Measurements from ENCODE around the gene EXOC3L4.

EXOC3L4 gene

GRCh38 chr14:103097994-103098957, 3.8 kb downstream of the EXOC3L4 start:
- Histone ChIP-seq H3K36me3 (ENCODE audit: control insufficient read depth, insufficient read depth, low read length) (no peaks in the 10 kb centered on the region), H3K9ac (no peak overlapping the region), H3K4me1 (no peaks in the 10 kb centered on the region), H3K4me3 (ENCODE audit: low read depth, low read length) (no peak overlapping the region), H3K79me2 (no peaks in the 10 kb centered on the region), H3K27ac (no peak overlapping the region), H3K27me3 (ENCODE audit: control insufficient read depth, insufficient read depth, low read length) (no peaks in the 10 kb centered on the region), H3K4me2 (ENCODE audit: low read length) (no peak overlapping the region), H3K9me3 (ENCODE audit: control insufficient read depth, low read length) (no peaks in the 10 kb centered on the region), H2AFZ (no peak overlapping the region)
- TF ChIP-seq CTCF (IDR thresholded peaks at IDR 0.05): no peak

- TF ChIP-seq CTCF (IDR thresholded peaks at IDR 0.05): no peak
- Histone ChIP-seq H3K36me3 (ENCODE audit: control insufficient read depth, insufficient read depth, low read length) (no peaks in the 10 kb centered on the region), H2AFZ (no peak overlapping the region), H3K27me3 (ENCODE audit: control insufficient read depth, insufficient read depth, low read length) (no peaks in the 10 kb centered on the region), H3K4me2 (ENCODE audit: low read length) (no peak overlapping the region), H3K27ac (no peak overlapping the region), H3K9ac (no peak overlapping the region), H3K4me1 (peaks cover 4% of the 10 kb centered on the region), H3K4me3 (ENCODE audit: low read depth, low read length) (no peak overlapping the region), H3K79me2 (no peaks in the 10 kb centered on the region), H3K9me3 (ENCODE audit: control insufficient read depth, low read length) (no peaks in the 10 kb centered on the region)
Measured at GRCh38 chr14:103099081-103099732, 4.7 kb downstream of the EXOC3L4 start.

GRCh38 chr14:103099733-103100280, 5.3 kb downstream of the EXOC3L4 start:
- peaks cover under 1% of the 10 kb centered on the region for H3K27me3 ChIP-seq (ENCODE audit: control insufficient read depth, insufficient read depth, low read length)
- no peak for TF ChIP-seq CTCF (IDR thresholded peaks at IDR 0.05)
- H3K36me3 ChIP-seq (ENCODE audit: control insufficient read depth, insufficient read depth, low read length): no peaks in the 10 kb centered on the region
- no peak overlapping the region for H3K4me3 ChIP-seq (ENCODE audit: low read depth, low read length)
- H3K27ac ChIP-seq: no peak overlapping the region
- H3K4me2 ChIP-seq (ENCODE audit: low read length): no peak overlapping the region
- H3K4me1 ChIP-seq: peaks cover 10% of the 10 kb centered on the region
- no peaks in the 10 kb centered on the region for H3K79me2 ChIP-seq
- no peaks in the 10 kb centered on the region for H3K9me3 ChIP-seq (ENCODE audit: control insufficient read depth, low read length)
- no peak overlapping the region for H3K9ac ChIP-seq
- H2AFZ ChIP-seq: no peak overlapping the region

- H3K79me2 ChIP-seq: no peaks in the 10 kb centered on the region
- no peak for TF ChIP-seq CTCF (IDR thresholded peaks at IDR 0.05)
- no peak overlapping the region for H3K9ac ChIP-seq
- H3K27me3 ChIP-seq (ENCODE audit: control insufficient read depth, insufficient read depth, low read length): peaks cover 3% of the 10 kb centered on the region
- no peak overlapping the region for H2AFZ ChIP-seq
- no peak overlapping the region for H3K27ac ChIP-seq
- no peaks in the 10 kb centered on the region for H3K36me3 ChIP-seq (ENCODE audit: control insufficient read depth, insufficient read depth, low read length)
- H3K4me1 ChIP-seq: peaks cover 12% of the 10 kb centered on the region
- H3K9me3 ChIP-seq (ENCODE audit: control insufficient read depth, low read length): no peaks in the 10 kb centered on the region
- H3K4me2 ChIP-seq (ENCODE audit: low read length): no peak overlapping the region
- no peak overlapping the region for H3K4me3 ChIP-seq (ENCODE audit: low read depth, low read length)
Measured at GRCh38 chr14:103100281-103101121, 6.0 kb downstream of the EXOC3L4 start.
